Measurements from ENCODE around the gene CUTC.

- TF ChIP-seq CTCF (IDR thresholded peaks at IDR 0.05; ENCODE audit: insufficient read depth, low read depth, low read length) (no peak), EZH2 (IDR thresholded peaks at IDR 0.05; ENCODE audit: insufficient read depth, low read length) (no peak)
Measured at GRCh38 chr10:99685597-99685967, 46.5 kb upstream of the CUTC start.

Data from astrocyte (in vitro differentiated cells and primary cell).